Measurements from ENCODE around the gene CRYM.

The CRYM gene

GRCh38 chr16:21233521-21234150 lies 44.5 kb downstream of the CRYM start, which contains the start of gene ANKS4B:
Gene ANKS4B (plus strand): TSS chr16:21233699. CDS start chr16:21233738, 39 bp downstream.
- no peak for DNase-seq (ENCODE audit: low spot score)
- no peak for TF ChIP-seq CTCF (IDR thresholded peaks at IDR 0.05; ENCODE audit: extremely low read depth, missing control alignments)

GRCh38 chr16:21233045-21233520 lies 45.0 kb downstream of the CRYM start:
- no peak for TF ChIP-seq CTCF (IDR thresholded peaks at IDR 0.05; ENCODE audit: extremely low read depth, missing control alignments)
- no peak for DNase-seq (ENCODE audit: low spot score)

GRCh38 chr16:21228361-21228872 lies 49.7 kb downstream of the CRYM start:
- DNase-seq (ENCODE audit: low spot score): no peak
- no peak for TF ChIP-seq CTCF (IDR thresholded peaks at IDR 0.05; ENCODE audit: extremely low read depth, missing control alignments)

- no peak for DNase-seq (ENCODE audit: low spot score)
- no peak for TF ChIP-seq CTCF (IDR thresholded peaks at IDR 0.05; ENCODE audit: extremely low read depth, missing control alignments)
Observed at GRCh38 chr16:21227866-21228265, 50.2 kb downstream of the CRYM start.

GRCh38 chr16:21226749-21227148 lies 51.3 kb downstream of the CRYM start:
- no peak for TF ChIP-seq CTCF (IDR thresholded peaks at IDR 0.05; ENCODE audit: extremely low read depth, missing control alignments)

GRCh38 chr16:21224800-21225199 lies 53.3 kb downstream of the CRYM start:
- DNase-seq (ENCODE audit: low spot score): no peak
- no peak for TF ChIP-seq CTCF (IDR thresholded peaks at IDR 0.05; ENCODE audit: extremely low read depth, missing control alignments)

More at GRCh38 chr16:21226749-21227148, 51.3 kb downstream of the CRYM start:
- DNase-seq (ENCODE audit: low spot score): no peak

GRCh38 chr16:21223787-21224186 lies 54.3 kb downstream of the CRYM start:
- no peak for DNase-seq (ENCODE audit: low spot score)
- no peak for TF ChIP-seq CTCF (IDR thresholded peaks at IDR 0.05; ENCODE audit: extremely low read depth, missing control alignments)

Data from GM20000 (cell line).